Upper lobe of left lung (tissue), 4 donors: ENCODE data around the gene PHLPP2.
"Not testable (repeated sequence)": the region's sequence is repeated elsewhere in the genome, so short reads cannot be mapped to it uniquely, and the experiment has no call there.

Source experiments
- EP300 ChIP-seq, 4 donors: sonication (generic); formaldehyde crosslinking; IDR thresholded peaks; one replicate each; pipeline ENCODE4 v1.5.1; 2017; ENCODE audit warnings: antibody characterized with exemption in 4 of 4, control low read depth in 2 of 4
- POLR2A ChIP-seq, 4 donors: fragments of 450-650 bp; IDR thresholded peaks; one replicate each; pipeline ENCODE4 v1.5.1; 2016 to 2017; ENCODE audit warnings: antibody characterized with exemption in 4 of 4, mild to moderate bottlenecking in 2 of 4
- POLR2AphosphoS5 ChIP-seq, 2 donors: sonication (generic); formaldehyde crosslinking; IDR thresholded peaks; one replicate each; pipeline ENCODE4 v1.5.1; 2017; ENCODE audit warnings: antibody characterized with exemption in 2 of 2
- TF ChIP-seq, protein P1 (sequence below), 6 experiments: fragments of 450-650 bp in 4 of 6; fragments of 200-600 bp in 2 of 6; sonication (generic) in 2 of 6; IDR thresholded peaks; one replicate each; pipeline ENCODE4 v1.5.1; 2016 to 2019; ENCODE audit warnings: antibody characterized with exemption in 6 of 6

DNA sequence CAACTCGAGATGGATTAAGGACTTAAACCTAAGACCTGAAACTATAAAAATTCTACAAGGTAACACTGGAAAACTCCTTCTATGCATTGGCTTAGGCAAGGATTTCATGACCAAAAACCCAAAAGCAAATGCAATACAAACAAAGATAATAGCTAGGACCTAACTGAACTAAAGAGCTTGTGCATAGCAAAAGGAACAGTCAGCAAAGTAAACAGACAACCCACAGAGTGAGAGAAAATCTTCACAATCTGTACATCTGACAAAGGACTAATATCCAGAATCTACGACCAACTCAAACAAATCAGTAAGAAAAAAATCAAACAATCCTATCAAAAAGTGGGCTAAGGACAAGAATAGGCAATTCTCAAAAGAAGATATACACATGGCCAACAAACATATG is 126.1 kb downstream of the PHLPP2 start:
- TF ChIP-seq, protein P1, sequence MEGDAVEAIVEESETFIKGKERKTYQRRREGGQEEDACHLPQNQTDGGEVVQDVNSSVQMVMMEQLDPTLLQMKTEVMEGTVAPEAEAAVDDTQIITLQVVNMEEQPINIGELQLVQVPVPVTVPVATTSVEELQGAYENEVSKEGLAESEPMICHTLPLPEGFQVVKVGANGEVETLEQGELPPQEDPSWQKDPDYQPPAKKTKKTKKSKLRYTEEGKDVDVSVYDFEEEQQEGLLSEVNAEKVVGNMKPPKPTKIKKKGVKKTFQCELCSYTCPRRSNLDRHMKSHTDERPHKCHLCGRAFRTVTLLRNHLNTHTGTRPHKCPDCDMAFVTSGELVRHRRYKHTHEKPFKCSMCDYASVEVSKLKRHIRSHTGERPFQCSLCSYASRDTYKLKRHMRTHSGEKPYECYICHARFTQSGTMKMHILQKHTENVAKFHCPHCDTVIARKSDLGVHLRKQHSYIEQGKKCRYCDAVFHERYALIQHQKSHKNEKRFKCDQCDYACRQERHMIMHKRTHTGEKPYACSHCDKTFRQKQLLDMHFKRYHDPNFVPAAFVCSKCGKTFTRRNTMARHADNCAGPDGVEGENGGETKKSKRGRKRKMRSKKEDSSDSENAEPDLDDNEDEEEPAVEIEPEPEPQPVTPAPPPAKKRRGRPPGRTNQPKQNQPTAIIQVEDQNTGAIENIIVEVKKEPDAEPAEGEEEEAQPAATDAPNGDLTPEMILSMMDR (IDR thresholded peaks at IDR 0.05) = not testable (repeated sequence)
- TF ChIP-seq POLR2A, POLR2AphosphoS5, EP300 (IDR thresholded peaks at IDR 0.05): not testable (repeated sequence)
